ENCODE results near the gene DNAJC18. TPM values are rescaled to one million over a fixed set of nuclear protein-coding genes. Genes with fewer than 3 reads are reported as not detected.

The DNAJC18 gene
- total and polyA plus RNA-seq, 2 experiments from 2014 or later = 10.6 to 14.4 TPM

DNA sequence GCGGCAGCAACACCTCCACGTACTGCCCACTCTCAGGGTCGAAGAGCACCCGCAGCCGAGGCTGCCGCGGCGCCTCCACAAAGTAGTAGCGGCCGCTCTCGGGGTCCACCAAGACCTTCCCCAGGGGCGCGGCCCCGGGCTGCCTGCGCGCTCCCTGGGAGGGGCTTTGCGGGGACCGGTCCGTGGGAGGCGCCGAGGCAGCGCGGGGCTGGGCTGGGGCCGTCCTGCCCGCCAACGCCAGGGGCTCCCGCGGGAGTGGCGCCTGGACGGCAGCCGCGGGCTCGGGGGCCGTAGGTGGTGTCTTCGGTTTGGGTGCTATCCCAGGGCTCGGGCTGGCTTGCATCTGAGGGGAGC lies 47.0 kb downstream of the DNAJC18 start:
- Histone ChIP-seq H2AFZ (no peak overlapping the region), H4K20me1 (ENCODE audit: insufficient read depth, poor library complexity, severe bottlenecking) (no peaks in the 10 kb centered on the region), H3K27me3 (peaks cover 26% of the 10 kb centered on the region), H3K79me2 (no peaks in the 10 kb centered on the region), H3K4me3 (no peak overlapping the region), H3K9me2 (replicated peaks; ENCODE audit: insufficient read depth) (no peaks in the 10 kb centered on the region), H3K27ac (no peak overlapping the region), H3K4me2 (peak overlapping the region; percentile 91), H3K36me3 (replicated peaks; ENCODE audit: insufficient read depth, low read depth) (no peaks in the 10 kb centered on the region), H3K9me3 (ENCODE audit: low read depth) (no peaks in the 10 kb centered on the region), H3K4me1 (ENCODE audit: insufficient read depth) (peaks cover 8% of the 10 kb centered on the region)
- WGBS (ENCODE audit: low lambda C conversion rate, missing lambda C conversion rate) = 10% methylated on average over 33 of the region's 36 CpGs
- TF ChIP-seq EZH2 (IDR thresholded peaks at IDR 0.05; ENCODE audit: borderline replicate concordance) = no peak
- TF ChIP-seq EZH2phosphoT487 (IDR thresholded peaks at IDR 0.05; ENCODE audit: low read depth, severe bottlenecking, unreplicated experiment) = no peak
- TF ChIP-seq, protein P1, sequence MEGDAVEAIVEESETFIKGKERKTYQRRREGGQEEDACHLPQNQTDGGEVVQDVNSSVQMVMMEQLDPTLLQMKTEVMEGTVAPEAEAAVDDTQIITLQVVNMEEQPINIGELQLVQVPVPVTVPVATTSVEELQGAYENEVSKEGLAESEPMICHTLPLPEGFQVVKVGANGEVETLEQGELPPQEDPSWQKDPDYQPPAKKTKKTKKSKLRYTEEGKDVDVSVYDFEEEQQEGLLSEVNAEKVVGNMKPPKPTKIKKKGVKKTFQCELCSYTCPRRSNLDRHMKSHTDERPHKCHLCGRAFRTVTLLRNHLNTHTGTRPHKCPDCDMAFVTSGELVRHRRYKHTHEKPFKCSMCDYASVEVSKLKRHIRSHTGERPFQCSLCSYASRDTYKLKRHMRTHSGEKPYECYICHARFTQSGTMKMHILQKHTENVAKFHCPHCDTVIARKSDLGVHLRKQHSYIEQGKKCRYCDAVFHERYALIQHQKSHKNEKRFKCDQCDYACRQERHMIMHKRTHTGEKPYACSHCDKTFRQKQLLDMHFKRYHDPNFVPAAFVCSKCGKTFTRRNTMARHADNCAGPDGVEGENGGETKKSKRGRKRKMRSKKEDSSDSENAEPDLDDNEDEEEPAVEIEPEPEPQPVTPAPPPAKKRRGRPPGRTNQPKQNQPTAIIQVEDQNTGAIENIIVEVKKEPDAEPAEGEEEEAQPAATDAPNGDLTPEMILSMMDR (IDR thresholded peaks at IDR 0.05; ENCODE audit: poor library complexity) = no peak
- DNase-seq (ENCODE audit: low spot score) = no peak

DNA sequence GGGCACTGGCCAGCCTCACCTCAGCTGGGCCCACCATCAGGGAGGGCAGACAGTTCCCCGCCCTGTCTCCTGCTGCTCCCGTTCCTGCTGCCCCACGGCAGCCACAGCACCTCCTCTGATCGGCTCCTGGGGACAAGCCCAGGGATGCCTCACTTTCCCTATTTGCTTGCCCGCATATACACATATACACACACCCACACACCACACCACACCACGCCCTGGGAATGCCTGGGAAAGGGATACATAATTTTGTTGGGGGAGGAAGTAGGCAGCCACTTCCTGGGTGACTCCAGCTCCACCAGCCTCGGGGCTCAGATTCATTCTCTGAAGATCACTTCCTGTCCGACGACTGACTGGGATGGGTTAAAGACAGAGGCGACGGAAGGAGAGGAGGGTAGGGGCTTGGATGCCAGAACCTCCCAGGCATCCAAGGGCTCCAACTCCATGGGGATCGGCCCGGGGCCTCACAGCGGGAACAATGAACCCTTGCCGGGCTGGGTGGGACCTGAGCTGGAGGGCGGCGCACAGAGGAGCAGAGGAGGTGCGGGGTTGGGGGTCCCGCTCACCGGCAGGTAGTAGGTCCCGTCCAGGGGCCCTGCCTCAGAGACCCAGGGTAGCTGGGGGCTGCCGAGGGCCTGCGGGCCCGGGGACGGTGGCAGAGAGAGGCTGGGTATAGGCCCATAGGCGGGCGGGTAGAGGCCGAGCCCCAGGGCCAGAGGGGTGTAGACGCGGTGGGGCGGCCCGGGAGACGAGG lies 47.6 kb downstream of the DNAJC18 start:
- Histone ChIP-seq H3K9me3 (ENCODE audit: low read depth) (no peaks in the 10 kb centered on the region), H3K27me3 (peaks cover 26% of the 10 kb centered on the region), H4K20me1 (ENCODE audit: insufficient read depth, poor library complexity, severe bottlenecking) (no peaks in the 10 kb centered on the region), H3K9me2 (replicated peaks; ENCODE audit: insufficient read depth) (no peaks in the 10 kb centered on the region), H3K4me2 (peak overlapping the region; percentile 91), H2AFZ (no peak overlapping the region), H3K4me1 (ENCODE audit: insufficient read depth) (peaks cover 8% of the 10 kb centered on the region), H3K27ac (no peak overlapping the region), H3K79me2 (no peaks in the 10 kb centered on the region), H3K4me3 (no peak overlapping the region), H3K36me3 (replicated peaks; ENCODE audit: insufficient read depth, low read depth) (no peaks in the 10 kb centered on the region)
- WGBS (ENCODE audit: low lambda C conversion rate, missing lambda C conversion rate) = 74% methylated on average over 21 of the region's 33 CpGs
- TF ChIP-seq EZH2 (IDR thresholded peaks at IDR 0.05; ENCODE audit: borderline replicate concordance) (no peak), EZH2phosphoT487 (IDR thresholded peaks at IDR 0.05; ENCODE audit: low read depth, severe bottlenecking, unreplicated experiment) (no peak)
- TF ChIP-seq, protein P1 (IDR thresholded peaks at IDR 0.05; ENCODE audit: poor library complexity) = no peak
- no peak for DNase-seq (ENCODE audit: low spot score)

DNA sequence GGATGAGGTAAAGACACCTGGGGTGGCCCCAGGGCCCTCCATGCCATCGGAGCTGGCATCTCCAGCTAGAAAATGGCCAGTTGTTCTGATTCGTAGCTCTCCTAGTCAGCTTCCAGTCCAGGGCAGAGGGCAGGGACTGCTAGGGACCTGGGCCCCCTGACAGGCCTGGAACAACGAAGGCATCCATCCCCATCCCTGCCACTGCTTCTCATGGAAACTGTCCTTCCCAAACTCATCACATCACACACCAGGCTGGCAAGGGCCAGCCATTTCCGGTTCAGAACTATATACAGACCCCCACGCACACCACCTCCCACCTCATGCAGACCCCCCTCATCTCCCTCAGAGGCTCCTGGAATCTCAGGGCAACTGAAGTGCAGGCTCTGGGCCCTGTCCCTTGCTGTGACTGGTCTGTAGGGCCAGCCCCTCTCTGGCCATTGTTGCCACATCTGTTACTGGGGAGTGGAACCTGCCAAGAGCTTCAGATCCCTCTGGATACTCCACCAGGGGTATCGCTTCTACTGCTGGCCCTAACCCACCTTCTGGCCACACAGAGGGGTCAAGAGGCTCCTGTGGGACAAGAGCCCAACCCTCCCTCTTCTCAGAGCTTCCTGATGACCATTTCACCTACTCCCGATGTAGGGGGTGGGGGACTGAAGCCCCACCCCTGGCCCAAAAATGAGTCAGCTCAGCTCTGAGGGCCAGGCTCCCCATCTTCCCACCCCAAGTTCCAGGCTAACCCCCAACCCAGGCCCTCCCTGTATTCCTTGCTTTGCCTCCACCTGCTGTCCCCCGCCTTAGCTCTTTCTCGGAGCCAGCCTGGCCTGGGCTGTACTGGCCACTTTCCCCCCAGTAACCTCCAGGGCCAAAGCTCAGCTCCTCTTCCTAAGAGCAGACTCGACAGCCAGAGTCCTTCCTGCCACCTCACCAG lies 48.4 kb downstream of the DNAJC18 start:
- no peak for DNase-seq (ENCODE audit: low spot score)
- Histone ChIP-seq H3K4me2 (no peak overlapping the region), H3K4me1 (ENCODE audit: insufficient read depth) (peaks cover 8% of the 10 kb centered on the region), H3K4me3 (no peak overlapping the region), H3K9me2 (replicated peaks; ENCODE audit: insufficient read depth) (no peaks in the 10 kb centered on the region), H3K27me3 (peaks cover 26% of the 10 kb centered on the region), H4K20me1 (ENCODE audit: insufficient read depth, poor library complexity, severe bottlenecking) (no peaks in the 10 kb centered on the region), H3K79me2 (no peaks in the 10 kb centered on the region), H3K9me3 (ENCODE audit: low read depth) (no peaks in the 10 kb centered on the region), H3K36me3 (replicated peaks; ENCODE audit: insufficient read depth, low read depth) (no peaks in the 10 kb centered on the region), H3K27ac (no peak overlapping the region), H2AFZ (no peak overlapping the region)
- 89% methylated on average over 10 of the region's 10 CpGs for WGBS (ENCODE audit: low lambda C conversion rate, missing lambda C conversion rate)
- TF ChIP-seq EZH2 (IDR thresholded peaks at IDR 0.05; ENCODE audit: borderline replicate concordance) (no peak), EZH2phosphoT487 (IDR thresholded peaks at IDR 0.05; ENCODE audit: low read depth, severe bottlenecking, unreplicated experiment) (no peak)
- TF ChIP-seq, protein P1 (IDR thresholded peaks at IDR 0.05; ENCODE audit: poor library complexity) = no peak

Measured in hepatocyte (in vitro differentiated cells).